CD4-positive, alpha-beta T cell treated with Interferon gamma for 1 hour (primary cell): ENCODE data around the gene OR10H4.
"Not testable (repeated sequence)": the region's sequence is repeated elsewhere in the genome, so short reads cannot be mapped to it uniquely, and the experiment has no call there.

ENCODE experiments used
- DNase-seq: peaks from one replicate; pipeline ENCODE4 v3.0.0-alpha.2; 2020

OR10H4 gene

DNA sequence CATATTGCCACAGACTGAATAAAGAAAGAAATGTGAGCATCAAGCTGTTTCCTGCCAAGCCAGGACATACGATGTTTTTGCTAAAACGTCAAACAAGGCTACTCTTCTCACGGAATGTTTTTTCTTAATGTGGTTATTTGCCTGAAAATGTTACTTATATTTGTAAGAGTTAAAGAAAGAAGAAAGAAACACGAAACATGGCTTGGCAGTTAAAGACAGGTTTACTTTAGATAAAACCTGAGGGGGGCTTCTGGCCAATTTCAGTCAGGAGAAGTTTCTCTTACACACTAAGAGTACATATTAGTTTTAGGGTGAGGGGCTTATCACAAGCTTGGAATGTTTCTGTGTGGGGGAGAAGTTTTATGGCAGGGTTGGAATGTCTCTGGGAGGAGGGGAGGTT is 4.4 kb upstream of the OR10H4 start:
- no peak for DNase-seq

DNA sequence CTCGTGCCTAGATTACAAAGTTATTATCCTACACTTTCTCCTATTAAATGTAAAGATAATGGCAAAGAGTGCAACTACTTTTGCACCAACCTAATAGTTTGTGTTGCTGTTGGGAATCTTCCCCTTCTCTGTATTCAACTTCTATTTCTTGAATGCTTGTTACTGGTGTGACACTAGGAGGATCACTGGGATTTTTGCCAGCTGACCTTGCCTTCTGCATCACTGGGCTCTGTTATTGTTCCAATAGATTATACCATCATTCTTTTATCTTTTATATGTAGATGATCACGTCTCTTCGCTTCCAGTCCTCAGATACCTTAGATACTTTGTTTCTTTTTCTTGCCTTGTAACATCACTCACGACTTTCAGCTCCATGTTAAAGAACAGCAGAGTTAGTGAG is 3.5 kb upstream of the OR10H4 start:
- DNase-seq = no peak

DNA sequence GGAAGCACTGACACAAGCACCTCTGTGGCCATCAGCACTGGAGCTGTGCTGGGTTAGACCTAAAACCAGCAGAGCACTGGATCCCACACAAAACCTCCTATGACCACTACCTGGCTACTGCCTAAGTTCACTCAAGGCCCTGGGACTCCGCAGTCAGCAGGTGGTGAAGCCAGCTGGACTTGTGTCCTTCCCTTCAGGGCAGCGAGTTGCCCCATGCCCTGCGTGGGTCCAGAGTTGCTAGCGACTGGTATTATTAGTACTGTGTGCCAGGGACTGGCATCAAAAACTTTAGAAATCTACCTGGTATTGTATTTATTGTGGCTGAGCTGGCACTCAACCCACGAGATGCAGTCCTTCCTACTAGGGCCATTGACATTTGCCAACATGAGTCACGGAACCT is 6.0 kb downstream of the OR10H4 start:
- DNase-seq = no peak

DNA sequence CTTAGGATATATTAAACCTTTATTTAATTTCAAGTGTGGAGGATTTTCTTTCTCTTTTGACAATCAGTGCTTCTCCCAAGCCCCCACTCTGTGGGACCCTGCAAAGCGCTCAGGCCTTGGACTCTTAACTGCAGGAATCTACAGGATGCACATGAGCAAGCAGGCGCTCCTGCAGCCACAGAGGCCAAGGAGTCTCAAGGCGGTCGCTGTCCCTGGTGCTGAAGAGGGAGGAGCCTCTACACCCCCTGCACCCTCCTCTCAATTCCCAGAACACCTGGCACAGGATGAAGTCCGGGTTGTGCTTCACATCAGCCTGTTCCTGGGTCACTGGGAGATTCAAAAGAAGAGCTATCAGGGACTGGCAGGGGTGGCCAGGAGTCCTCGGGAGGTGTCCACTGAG is 13.5 kb downstream of the OR10H4 start:
- no peak for DNase-seq

DNA sequence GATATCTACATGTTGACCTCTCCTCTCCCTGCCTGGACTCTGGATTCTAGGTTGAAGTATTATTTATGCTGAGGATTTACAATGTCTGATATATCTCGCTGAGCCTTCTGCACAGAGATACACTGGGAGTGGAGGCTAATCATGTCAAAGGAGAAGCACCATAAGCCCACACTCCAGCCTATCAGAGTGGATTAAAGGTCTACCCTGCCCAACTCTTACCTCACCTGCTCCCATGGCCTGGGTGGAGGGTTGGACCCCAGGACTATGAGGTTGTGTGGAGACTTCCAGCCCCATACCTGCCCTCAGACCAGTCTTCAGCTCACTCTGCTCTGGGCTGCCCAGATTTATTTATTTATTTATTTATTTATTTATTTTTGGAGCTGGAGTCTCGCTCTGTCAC is 15.4 kb downstream of the OR10H4 start:
- DNase-seq = no peak

DNA sequence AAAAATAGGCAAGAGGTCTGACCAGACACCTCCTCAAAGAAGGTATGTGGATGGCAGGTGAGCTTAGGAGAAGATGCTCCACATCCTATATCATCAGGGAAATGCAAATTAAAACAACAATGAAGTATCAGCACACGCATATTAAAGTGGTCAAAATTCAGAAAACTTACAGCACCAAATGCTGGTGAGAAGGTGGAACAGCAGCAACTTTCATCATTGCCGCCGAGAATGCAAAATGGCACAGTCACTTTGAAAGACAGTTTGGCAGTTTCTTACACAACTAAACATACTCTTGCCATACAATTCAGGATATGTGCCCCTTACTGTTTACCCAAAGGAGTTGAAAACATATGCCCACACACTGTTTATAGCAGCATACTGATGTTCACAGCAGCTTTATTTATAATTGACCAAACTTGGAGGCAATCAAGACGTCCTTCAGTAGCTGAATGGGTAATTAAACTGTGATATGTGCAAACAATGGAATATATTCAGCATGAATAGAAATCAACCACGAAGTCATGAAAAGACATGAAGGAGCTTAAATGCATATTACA is 22.5 kb downstream of the OR10H4 start:
- no peak for DNase-seq

DNA sequence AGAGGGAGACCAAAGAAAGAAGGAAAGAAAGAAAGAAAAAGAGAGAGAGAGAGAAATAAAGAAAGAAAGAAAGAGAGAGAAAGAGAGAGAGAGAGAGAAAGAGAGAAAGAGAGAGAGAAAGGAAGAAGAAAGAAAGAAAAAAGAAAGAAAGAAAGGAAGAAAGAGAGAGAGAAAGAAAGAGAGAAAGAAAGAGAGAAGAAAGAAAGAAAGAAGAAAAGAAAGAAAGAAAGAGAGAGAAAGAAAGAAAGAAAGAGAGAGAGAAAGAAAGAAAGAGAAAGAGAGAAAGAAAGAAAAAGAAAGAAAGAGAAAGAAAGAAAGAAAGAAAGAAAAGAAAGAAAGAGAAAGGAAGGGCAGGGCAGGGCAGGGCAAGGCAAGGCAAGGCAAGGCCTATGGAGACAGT is 23.2 kb downstream of the OR10H4 start:
- DNase-seq = not testable (repeated sequence)

DNA sequence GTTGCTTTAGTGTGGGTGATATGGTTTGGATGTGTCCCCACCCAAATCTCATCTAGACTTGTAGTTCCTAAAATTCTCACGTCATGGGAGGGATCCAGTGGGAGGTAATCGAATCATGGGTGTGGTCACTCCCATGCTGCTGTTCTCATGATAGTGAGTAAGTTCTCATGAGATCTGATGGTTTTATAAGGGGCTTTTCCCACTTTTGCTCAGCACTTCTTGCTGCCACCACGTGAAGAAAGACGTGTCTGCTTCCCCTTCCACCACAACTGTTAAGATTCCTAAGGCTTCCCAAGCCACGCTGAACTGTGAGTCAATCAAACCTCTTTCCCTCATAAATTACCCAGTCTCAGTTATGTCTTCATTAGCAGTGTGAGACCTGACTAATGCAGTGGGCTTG is 26.0 kb downstream of the OR10H4 start:
- DNase-seq = no peak

DNA sequence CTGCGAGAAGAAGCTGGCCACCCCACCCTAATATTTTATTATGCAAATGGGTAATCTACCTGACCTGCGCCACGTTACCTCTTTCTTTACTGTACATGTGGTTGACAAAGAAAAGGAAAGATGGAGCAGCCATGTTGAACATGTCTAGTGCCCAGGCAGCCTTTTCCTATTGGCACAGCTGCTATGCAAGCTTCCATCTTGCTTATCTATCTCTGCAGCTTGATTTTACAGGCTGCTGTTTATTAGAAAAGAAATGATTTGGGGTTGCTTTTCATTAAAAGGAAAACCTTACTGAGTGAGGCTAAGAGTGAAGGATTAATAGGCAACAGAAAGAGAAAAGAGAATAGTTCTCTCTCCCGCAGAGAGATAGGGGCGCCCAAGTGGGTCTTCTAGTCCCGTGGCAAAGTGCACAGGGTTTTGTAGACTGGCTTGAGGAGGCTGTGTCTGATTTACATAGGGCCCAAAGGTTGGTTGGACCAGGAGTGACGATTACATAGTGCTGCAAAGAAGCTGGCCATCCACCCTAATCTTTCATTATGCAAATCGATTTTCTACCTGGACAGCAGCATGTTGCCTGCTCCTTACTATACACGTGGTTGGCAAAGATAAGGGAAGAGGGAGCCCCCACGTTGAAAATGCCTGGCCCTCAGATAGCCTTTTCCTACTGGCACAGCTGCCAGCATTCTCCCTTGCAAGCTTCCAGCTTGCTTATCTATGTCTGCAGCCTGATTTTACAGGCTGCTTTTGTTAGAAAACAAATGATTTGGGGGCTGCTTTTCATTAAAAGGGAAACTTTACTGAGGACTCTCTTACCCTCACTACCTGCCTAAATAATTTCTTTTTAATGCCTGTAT is 28.3 kb downstream of the OR10H4 start:
- no peak for DNase-seq

DNA sequence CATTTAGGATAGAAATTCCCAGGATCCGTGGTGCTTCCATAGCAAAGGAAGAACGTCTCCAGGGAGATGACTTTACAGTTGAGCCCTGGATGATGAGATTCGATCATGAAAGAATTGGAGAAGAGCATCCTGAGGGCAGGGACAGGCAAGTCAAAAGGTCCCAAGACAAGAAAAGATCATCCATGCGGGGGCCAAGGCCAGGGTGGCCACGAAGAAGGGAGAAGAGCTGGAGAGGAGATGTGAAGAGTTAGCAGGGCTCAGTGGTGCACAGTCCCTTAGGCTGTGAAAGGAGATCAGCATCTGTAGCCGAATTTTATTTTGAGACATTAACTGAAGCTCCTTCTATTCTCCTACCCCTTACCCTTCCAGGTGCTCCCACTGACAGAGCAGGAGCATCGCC is 28.9 kb downstream of the OR10H4 start:
- DNase-seq = no peak

DNA sequence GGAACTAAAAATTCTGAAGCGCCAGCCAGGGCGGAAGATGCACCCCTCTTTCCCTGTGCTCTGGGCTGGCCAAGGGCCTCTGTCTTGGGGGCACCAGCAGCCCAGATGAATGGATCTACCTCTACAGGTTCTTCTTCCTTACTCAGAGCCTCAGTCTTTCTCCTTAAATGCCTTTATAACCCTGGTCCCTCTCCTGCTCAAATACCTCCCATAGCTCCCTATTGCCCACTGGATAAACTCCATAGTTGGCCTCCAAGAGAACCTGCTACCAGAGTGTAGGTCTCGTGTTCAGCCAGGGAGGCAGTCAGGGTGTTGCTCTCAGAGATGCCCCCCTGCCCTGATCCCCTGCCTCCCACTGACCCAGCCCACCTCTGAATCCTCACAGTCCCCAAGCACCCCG is 30.5 kb downstream of the OR10H4 start:
- no peak for DNase-seq

DNA sequence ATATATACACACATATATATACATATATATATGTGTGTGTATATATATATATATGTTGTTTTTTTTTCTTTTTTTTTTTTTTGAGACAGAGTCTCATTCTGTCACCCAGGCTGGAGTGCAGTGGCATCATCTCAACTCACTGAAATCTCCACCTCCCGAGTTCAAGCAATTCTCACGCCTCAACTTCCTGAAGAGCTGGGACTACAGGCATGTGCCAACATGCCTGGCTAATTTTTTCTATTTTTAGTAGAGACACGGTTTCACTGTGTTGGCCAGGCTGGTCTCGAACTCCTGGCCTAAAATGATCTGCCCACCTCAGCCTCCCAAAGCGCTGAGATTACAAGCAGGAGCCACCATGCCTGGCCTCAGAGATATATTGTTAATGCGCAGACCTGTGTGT is 37.0 kb downstream of the OR10H4 start:
- DNase-seq = not testable (repeated sequence)

DNA sequence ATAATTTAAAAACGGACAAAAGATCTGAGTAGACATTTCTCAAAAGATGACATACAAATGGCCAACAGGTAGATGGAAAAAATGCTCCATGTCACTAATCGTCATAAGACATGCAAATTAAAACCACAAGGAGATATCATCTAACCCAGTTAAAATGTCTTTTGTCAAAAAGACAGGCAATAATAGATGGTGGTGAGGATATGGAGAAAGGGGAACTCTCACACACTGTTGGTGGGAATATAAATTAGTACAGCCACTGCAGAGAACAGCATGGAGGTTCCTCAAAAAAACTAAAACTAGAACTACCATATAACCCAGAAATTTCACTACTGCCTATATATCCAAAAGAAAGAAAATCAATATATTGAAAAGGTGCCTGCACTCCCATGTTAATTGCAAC is 37.9 kb downstream of the OR10H4 start:
- DNase-seq = no peak

DNA sequence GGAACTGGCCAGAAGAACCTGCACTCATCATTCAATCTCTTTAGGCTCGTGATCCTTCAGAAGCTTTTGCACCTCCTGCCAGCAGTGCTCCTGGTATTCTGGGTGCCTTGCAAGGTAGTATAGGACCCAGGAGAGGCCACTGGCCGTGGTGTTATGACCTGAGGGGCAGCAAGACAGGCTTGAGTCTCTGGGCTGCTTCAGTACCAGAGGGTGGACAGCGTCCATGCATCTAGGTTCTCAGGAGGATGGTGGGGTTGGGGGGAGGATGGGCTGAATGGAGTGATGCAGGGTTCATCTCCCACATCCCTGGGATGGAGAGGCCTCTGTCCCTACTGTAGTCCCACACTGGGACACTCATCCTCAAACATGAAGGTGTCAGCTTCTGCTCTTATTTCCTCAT is 41.1 kb downstream of the OR10H4 start:
- DNase-seq = no peak

DNA sequence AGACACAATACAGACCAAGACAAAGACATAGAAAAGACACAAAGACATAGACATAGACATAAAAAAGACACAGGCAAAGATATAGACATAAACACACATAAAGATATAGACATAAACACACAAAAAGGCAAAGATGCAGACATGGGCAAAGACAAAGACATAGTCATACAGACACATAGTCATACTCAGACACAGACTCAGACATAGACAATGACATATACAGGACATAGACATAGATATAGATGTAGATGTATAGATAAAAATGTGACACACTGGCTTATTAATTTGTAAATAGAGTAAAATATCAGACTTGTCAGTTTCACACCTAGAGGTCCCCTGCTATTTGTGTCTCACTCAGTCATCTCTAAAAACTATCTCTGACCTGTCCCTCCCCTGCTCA is 42.8 kb downstream of the OR10H4 start:
- DNase-seq = no peak

DNA sequence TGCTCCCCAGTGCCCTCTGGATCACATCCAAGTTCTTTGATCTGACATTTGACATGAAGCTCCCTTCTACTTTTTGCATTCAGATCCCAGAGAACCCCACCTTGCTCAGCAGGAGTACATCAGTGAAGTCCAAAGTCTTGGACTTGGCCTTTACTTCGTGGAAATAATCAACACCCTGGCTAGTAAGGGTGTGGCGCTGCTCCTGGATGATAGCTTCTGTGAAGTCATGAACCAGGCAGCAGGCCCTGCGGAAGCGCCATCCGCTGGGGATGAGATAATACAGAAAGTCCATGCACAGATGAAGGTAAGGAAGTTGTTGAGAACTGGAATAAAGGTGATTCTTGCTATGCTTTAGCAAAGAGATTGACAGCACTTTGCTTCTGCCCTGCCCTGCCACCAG is 43.2 kb downstream of the OR10H4 start:
- no peak for DNase-seq

DNA sequence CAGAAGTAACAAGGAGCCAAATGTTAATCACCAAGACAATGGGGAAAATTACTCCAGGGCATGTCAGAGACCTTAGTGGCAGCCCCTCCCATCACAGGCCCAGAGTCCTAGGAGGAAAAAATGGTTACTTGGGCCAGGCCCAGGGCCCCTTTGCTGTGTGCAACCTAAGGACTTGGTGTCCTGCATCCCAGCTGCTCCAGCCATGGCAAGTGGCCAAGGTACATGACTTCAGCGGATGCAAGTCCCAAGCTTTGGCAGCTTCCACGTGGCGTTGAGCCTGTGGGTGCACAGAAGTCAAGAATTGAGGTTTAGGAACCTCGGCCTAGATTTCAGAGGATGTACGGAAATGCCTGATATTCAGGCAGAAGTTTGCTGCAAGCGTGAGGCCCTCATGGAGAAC is 46.7 kb downstream of the OR10H4 start:
- DNase-seq = no peak

DNA sequence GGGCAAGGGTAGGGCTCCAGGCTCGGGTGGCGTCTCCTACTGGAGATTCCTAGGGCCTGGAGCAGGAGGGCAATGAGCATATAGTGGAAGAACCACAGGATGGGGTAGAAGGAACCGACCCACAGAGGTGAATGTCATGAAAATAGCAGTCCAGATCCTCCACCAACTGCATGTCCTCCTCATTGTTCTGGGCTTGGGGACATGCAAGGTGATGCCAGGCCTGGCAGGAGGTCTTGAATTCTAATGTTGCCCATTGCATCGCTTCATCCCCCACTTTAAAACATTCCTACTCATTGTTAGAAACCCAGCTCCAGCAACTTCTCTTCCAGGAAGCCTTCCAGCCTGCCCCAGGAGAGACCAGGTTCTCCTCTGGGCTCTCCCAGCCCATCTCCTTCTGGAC is 49.4 kb downstream of the OR10H4 start:
- no peak for DNase-seq
